ENCODE measurements around the gene CLIP2.
"Not testable (repeated sequence)": the region's sequence is repeated elsewhere in the genome, so short reads cannot be mapped to it uniquely, and the experiment has no call there.

CLIP2 gene

GRCh38 chr7:74373536-74373935 is 84.3 kb downstream of the CLIP2 start:
- DNase-seq (ENCODE audit: low spot score): no peak
- no peak for TF ChIP-seq CTCF (conservative IDR thresholded peaks at IDR 0.05; ENCODE audit: low read depth)
- peak overlapping the region; percentile 18 for H3K27ac ChIP-seq
- ChIA-PET CTCF (no interaction called here), POLR2A (ENCODE audit: low non-redundant PET) (interaction anchor here (0.6 kb wide), 1 partner anchor 1646 kb away, joined by 5 read pairs; no protein-coding TSS in a partner anchor)

GRCh38 chr7:74375726-74376220 is 86.6 kb downstream of the CLIP2 start:
- no peak for DNase-seq (ENCODE audit: low spot score)
- no peak overlapping the region for H3K27ac ChIP-seq
- no peak for TF ChIP-seq CTCF (conservative IDR thresholded peaks at IDR 0.05; ENCODE audit: low read depth)
- ChIA-PET POLR2A (ENCODE audit: low non-redundant PET) (no interaction called here), CTCF (interaction anchor here (0.6 kb wide), 1 partner anchor 161 kb away, joined by 4 read pairs; no protein-coding TSS in a partner anchor)

GRCh38 chr7:74376256-74377036 is 87.2 kb downstream of the CLIP2 start:
- no peak for DNase-seq (ENCODE audit: low spot score)
- TF ChIP-seq CTCF (conservative IDR thresholded peaks at IDR 0.05; ENCODE audit: low read depth): no peak
- CTCF ChIA-PET: interaction anchor here (0.5 to 0.6 kb wide), 2 partner anchors 24 to 320 kb away, joined by 3 read pairs; no protein-coding TSS in a partner anchor
- POLR2A ChIA-PET (ENCODE audit: low non-redundant PET): no interaction called here
- H3K27ac ChIP-seq: no peak overlapping the region

GRCh38 chr7:74379938-74380337 is 90.7 kb downstream of the CLIP2 start:
- ChIA-PET POLR2A (ENCODE audit: low non-redundant PET) (no interaction called here), CTCF (interaction anchor here (0.8 to 0.9 kb wide), 2 partner anchors 13 to 24 kb away, joined by 3 to 5 read pairs; no protein-coding TSS in a partner anchor)
- no peak for TF ChIP-seq CTCF (conservative IDR thresholded peaks at IDR 0.05; ENCODE audit: low read depth)
- DNase-seq (ENCODE audit: low spot score): no peak
- H3K27ac ChIP-seq: peak overlapping the region; percentile 42

GRCh38 chr7:74380720-74381119 is 91.5 kb downstream of the CLIP2 start:
- ChIA-PET POLR2A (ENCODE audit: low non-redundant PET) (no interaction called here), CTCF (interaction anchor here (0.9 kb wide), 1 partner anchor 174 kb away, joined by 4 read pairs; no protein-coding TSS in a partner anchor)
- peak overlapping the region; percentile 42 for H3K27ac ChIP-seq
- DNase-seq (ENCODE audit: low spot score): no peak
- TF ChIP-seq CTCF (conservative IDR thresholded peaks at IDR 0.05; ENCODE audit: low read depth): no peak

GRCh38 chr7:74384086-74384485 is 94.9 kb downstream of the CLIP2 start:
- CTCF ChIA-PET; POLR2A ChIA-PET (ENCODE audit: low non-redundant PET); H3K27ac ChIP-seq: not testable (repeated sequence)

GRCh38 chr7:74384854-74385253 is 95.6 kb downstream of the CLIP2 start:
- DNase-seq (ENCODE audit: low spot score); POLR2A ChIA-PET (ENCODE audit: low non-redundant PET); H3K27ac ChIP-seq: not testable (repeated sequence)
- CTCF ChIA-PET: interaction anchor here (0.7 kb wide), 2 partner anchors 62 to 180 kb away, joined by 5 to 11 read pairs; no protein-coding TSS in a partner anchor

More at GRCh38 chr7:74384086-74384485, 94.9 kb downstream of the CLIP2 start:
- DNase-seq (ENCODE audit: low spot score): not testable (repeated sequence)

All from RWPE1 (cell line).